Limb (tissue), 2 donors: ENCODE results near the gene GGNBP2.

ENCODE experiments used
- DNase-seq, 2 donors: peaks; one replicate each; pipeline ENCODE4 v3.0.0-alpha.2; 2016; ENCODE audit errors: extremely low spot score in 2 of 2

The GGNBP2 gene

DNA sequence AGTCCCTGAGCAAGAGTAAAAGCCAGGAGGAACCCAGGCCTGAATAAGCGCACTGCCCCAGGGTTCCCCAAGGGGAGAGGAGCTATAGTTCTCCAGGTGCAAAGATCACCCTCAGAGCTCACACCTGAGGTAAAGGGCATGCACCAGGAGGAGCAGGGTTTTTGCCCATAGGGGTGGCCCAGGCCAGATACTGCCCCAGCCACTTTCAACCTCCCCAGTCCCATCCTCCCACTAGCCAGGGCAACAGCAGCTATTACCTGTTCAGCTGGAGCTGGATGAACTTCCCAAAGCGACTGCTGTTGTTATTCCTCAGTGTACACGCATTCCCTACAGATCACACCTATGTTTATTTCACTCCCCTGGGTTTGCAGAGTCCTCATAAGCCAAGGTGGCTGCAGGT is 29.9 kb upstream of the GGNBP2 start:
- no peak for DNase-seq

DNA sequence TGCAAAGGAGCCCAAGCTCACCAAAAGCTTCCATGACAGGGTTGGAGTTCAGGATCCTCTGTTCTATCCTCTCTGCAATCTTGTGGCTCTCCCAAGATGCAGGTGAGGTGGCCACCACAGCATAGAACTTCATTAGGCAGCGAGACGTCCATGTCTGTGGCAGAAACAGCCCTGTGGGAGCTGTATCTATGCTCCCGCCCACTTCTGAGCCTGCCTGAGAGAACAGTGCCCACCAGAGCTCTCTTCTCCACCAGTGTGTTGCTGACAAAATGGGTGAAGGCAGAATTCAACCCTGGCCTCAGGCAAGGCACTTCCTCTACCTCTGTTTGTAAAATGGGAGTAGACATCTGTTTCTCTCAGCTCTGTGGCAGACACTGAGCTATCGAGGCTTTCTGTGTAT is 28.9 kb upstream of the GGNBP2 start:
- DNase-seq: no peak

- DNase-seq: no peak
Measured at GRCh38 chr17:36523113-36523512, 21.6 kb upstream of the GGNBP2 start.

DNA sequence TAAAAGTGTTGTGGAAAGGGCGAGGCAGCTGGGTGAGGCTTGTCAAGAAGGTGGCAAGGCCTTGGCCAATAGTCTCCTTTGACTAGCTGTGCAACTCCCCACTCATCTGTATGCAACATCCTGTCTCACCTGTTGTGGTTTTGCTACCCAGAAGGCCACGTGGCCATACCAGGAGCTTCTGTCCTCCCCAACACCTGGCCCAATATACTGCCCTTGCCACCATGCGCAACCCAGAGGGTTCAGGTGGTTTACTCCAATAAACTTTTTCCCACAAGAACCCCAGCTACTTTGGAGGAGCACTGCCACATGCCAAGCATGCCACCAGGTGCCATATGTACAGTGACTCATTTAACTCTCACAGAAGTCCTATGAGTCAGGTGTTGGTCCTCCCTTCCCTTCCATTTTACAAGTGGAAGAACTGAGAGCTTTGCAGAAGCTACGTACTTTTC is 20.3 kb upstream of the GGNBP2 start:
- DNase-seq: no peak

GRCh38 chr17:36525113-36525512 is 19.6 kb upstream of the GGNBP2 start:
- no peak for DNase-seq

DNA sequence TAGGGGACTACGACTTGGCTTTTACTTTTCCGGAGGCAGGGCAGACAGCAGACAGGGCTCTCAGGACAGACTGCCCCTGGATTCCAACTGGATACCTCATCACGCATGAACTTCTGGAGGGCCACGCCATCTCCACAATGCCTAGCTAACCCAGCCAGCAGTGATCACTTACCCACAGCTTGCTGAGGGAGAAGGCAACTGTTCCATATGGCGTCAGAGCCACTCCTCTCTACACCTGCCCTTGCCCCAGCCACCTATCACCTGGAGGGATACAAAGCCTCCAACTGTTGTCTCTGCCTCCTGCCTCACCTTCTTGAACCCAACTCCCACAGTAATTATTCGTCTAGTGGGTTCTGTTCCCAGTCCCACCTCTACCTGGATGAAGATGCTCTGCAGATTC is 18.8 kb upstream of the GGNBP2 start:
- DNase-seq: no peak

- DNase-seq: no peak
Measured at GRCh38 chr17:36527621-36528250, 17.0 kb upstream of the GGNBP2 start.

DNA sequence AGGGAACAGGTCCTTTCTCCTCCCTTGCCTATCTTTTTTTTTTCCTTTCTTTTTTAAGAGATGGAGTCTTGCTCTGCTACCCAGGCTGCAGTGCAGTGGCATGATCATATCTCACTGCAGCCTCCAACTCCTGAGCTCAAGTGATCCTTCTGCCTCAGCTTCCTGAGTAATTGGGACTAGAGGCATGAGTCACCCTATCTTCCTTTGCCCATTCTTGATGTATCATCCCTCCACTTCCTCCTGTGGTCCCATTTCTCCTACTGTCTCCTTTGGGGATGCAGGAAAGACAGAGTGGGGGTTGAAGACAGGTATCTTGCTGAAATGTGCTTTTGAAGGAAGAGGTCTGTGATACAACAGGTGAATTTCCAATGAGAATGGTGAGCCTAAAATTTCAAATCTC is 15.6 kb upstream of the GGNBP2 start:
- DNase-seq: no peak

DNA sequence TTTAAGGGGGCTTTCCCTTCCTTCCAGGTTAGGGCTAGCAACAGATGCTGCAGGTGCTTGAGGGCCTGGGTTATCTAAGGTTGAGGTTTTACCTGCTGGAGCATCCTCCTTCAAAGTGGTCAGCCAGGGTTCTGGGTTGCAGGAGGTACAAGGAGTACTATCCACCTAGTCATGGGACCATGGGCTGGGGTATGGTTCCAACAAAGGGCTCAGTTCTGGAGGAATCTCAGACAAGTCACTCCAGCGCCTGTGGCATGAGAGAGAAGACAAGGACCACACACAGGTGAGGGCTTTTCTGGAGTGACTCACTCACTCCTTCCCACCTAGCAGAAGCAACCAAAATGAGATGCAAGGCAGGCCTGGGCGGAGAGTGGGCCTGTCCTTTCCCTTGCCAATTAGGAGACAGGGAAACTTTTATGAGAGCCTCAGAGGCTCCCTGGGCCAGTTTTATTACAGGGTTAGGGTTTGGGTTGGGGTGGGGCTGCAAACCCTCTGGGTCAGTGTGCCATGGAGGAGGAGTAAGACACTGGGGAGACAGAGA is 12.2 kb upstream of the GGNBP2 start:
- no peak for DNase-seq

- DNase-seq: peak in 1 of 2 donors; percentile 13
Measured at GRCh38 chr17:36533935-36534839, 10.5 kb upstream of the GGNBP2 start.

DNA sequence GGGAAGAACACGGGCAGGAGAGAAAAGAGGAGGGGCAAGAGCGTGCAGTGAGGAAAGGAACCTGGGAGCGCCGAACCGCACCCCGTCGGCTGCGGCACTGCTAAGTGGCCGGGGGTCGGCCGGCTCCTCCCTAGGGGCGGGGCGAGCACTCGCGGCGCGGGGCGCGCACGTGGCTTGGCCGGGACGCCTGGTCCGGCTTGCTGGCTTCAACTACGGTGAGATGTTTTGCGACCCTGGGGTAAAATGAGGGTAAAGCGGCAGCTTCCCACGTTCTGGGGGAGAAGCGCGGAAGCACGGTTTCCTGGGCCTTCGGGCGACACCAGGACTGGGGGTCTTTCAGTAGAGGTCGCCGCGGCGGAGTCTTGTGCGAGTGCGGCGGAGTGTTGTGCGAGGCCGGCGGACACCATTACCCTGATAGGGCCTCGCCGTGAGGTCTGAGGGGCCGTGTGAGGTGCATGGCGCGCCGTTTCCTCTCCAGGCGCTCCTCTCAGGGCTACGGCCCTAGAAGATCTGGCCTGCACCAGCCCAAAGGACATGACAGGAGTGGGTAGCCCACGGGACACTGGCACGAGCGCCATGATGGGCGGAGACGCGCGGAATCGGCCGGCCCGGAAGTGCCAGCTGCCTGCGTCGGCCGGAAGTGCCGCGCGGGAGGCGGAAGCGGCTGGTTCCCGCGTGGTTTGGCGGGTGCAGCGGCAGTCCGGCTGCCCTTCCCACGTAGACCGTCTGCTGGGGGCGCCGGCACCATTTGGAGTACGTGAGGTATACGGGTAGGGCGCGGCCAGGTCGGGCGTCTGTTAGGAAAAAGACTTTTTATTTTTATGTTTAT is 9.7 kb upstream of the GGNBP2 start, which contains the start of the genes MYO19 and PIGW:
Gene MYO19 (minus strand): TSS at position 29 of the 829 bp plus-strand sequence. CDS start 2,330 bp downstream, outside the sequence.
Gene PIGW (plus strand): TSS at position 148 of the 829 bp plus-strand sequence. CDS start 2,115 bp downstream, outside the sequence.
- peak; percentile 88 to 92 for DNase-seq

DNA sequence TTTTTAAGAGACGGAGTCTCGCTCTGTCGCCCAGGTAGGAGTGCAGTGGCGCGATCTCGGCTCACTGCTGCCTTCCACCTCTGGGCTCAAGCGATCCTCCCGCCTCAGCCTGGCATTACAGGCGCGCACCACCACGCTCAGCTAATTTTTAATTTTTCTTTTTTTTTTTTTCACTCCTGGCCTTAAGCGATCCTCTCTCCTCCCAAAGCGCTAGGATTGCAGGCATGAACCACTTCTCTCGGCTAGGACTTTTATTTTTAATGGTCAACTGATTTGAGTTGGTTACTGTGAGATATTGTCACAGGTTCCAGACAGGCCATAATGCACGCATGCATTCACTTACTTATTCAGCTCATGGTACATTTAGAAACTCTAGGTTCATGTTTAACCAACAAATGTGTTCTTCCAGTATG is 9.0 kb upstream of the GGNBP2 start:
- no peak for DNase-seq

DNA sequence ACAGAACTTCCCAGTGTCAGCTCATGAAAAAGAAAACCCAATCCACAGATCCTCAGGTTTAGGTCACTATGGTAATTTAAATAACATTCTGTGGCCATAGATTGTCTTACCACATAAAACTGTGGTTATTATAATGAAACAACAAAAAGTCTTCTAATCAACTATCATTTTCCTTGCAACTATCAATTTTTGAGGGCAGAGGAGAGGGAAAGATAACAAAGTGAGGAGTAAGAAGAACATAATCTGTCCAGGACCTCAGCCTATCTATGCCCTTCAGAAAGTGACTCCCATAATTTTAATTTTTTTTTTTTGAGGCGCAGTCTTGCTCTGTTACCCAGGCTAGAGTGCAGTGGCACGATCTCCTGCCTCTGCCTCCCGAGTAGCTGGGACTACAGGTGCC is 4.0 kb upstream of the GGNBP2 start:
- DNase-seq: no peak

GRCh38 chr17:36542755-36543154 is 2.0 kb upstream of the GGNBP2 start:
- no peak for DNase-seq

DNA sequence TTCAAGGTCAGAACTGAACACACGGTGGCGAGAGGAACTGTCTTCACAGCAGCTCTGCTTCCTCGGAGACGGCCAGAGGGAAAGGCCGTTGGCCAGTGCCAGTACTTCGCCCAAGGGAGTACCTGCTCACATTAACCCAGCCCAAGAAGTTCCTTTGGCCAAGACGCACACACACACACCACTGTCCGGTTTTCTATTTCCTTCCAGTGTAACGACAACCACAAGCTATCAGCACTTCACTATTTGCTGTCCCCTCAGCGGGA is 744 bp upstream of the GGNBP2 start:
- DNase-seq: peak in 1 of 2 donors; percentile 25

- no peak for DNase-seq
Measured at GRCh38 chr17:36545077-36545464, 352 bp downstream of the GGNBP2 start.

DNA sequence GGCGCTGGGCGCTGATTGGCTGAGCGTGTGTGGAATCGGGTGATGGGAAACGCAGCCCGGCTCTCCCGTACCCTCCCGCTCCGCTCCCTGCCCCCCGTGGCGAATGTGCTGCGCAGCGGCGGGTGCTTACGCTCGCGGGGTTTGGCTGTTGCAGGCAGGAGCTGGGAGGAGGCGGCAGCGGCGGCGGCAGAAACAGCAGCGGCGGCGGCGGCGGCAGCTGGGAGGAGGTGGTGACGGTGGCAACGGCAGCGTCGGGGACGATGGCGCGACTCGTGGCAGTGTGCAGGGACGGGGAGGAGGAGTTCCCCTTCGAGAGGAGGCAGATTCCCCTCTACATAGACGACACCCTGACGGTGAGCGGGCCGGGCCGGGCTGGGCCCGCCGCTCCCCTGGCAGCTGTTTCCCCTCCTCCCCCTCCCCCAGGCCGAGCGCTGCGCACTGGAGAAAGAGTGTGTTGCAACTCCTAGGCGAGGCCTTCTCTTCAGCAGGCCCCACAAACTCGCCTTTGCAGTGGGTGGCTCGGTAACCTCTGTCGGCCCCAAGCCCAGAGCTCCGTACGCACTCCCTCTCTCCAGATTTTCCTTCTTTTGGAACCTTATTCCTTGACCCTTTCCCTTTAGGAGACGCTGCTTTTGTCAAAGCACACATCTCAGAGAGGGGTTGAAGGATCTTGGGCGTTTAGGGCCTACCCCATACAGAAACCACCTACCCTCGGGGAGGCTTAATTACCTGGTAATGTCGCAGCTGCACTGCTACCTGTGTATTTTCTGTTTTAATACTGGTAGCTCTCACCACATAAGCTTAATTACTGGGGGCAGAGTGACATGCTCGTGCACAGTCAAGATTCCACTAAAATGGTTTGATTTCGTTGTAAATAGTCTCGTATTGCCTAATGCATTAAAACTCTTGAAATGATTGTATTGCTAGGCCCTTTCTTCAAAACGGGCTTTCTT is 1.0 kb downstream of the GGNBP2 start:
- DNase-seq: peak; percentile 97 to 99

GRCh38 chr17:36546418-36547093 is 1.8 kb downstream of the GGNBP2 start:
- no peak for DNase-seq

DNA sequence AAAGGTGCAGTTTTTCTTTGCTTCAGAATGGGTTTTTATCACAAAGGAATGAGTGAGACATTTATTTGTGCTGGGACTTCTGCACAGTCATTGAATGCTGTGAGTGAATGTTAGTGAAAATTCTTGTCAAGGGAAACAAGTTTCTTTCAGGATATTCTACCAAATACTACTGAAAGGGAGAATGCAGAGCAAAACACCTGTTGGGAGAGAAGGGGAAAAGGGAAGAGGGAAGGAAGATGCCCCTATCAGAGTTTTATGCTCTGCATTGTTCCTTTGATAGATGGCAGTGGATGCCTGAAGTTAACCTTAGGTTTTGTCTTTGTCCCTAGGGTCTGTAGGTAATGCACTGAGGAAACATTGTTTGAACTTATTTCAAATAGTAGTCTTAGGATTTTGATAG is 3.1 kb downstream of the GGNBP2 start:
- DNase-seq: no peak
